A549 treated with AZD2906 at 1 μM for 4 hours (cell line): ENCODE results near the gene GLIPR1L1. TPM values are rescaled to one million over a fixed set of nuclear protein-coding genes. Genes with fewer than 3 reads are reported as not detected.

Source experiments
- total RNA-seq: library from RNA; stranded (reverse); fragments of 200-300 nt; extraction: Qiagen RNA extraction; gene quantifications from 5 replicates; pipeline ENCODE4 v1.2.3, GENCODE V29; 2022

GLIPR1L1 gene
- total RNA-seq: not detected in 5 replicates

GRCh38 chr12:75334384-75335030 lies at the start of gene GLIPR1L1:
Gene GLIPR1L1 (plus strand): TSS chr12:75334670. CDS start chr12:75334729, 59 bp downstream.

DNA sequence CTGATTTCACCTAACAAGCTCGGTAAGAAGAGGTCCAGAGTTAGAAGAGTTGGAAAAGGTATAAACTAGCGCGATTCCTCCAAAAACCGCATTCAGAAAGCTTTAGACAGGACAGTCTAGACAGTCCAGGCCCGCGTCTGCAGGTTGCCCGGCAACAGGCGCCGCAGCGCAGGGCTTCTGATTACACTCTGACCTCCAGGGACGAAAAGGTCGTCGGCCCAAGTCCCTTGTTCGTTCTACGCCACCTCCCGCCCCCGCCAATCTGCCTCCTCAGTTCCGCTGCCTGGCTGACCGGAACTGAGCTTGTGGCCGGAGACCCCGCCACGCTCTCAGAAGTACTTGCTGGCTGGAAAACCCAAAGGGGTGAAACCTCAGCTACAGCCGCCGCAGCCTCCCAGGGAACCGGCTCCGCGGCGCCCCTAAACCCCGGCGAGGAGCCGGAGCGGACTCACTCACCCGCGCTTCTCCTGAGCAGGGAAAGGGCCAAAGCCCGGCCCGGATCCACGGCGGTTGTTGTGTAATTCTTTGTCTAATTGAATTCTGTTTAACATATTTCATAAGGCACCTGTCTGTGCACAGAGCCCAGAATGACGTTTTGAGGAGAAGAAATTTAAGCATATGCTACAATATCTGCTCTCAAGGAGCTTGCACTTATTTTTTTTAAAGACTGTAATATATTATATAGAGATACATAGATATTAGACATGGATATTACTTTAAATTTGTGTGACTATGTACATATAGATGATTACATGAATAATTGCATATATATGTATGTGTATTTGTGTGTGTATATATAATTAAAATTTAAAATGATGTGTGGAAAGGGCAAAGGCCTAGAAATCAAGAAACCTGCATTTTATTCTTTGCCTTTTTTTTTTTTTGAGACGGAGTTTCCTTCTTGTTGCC lies 4.3 kb upstream of the GLIPR1L1 start, which contains the start of gene CAPS2:
TSS of gene CAPS2 (minus strand) at position 407 of the 909 bp plus-strand sequence. CDS start 3,826 bp downstream, outside the sequence.

GRCh38 chr12:75390899-75391538 lies 56.5 kb downstream of the GLIPR1L1 start, which contains the start of gene GLIPR1L2:
Gene GLIPR1L2 (plus strand): TSS chr12:75391089. CDS start chr12:75391117, 28 bp downstream.

Other genes with a start within 250 kb of the GLIPR1L1 start
- not detected in 5 replicates for gene KCNC2, start 124.8 kb upstream of the GLIPR1L1 start, total RNA-seq
- gene CAPS2, start 4.3 kb upstream of the GLIPR1L1 start, total RNA-seq: 0.99 to 2.3 TPM (median 1.5 TPM) in 5 replicates
- 0.14 to 0.24 TPM (median 0.17 TPM) in 4 of 5 replicates, not detected in the other for gene GLIPR1L2, start 56.4 kb downstream of the GLIPR1L1 start, total RNA-seq
- 20.4 to 29.9 TPM (median 27.1 TPM) in 5 replicates for gene GLIPR1, start 146.1 kb downstream of the GLIPR1L1 start, total RNA-seq
- gene KRR1, start 176.9 kb downstream of the GLIPR1L1 start, total RNA-seq: 47.6 to 82.7 TPM (median 52.7 TPM) in 5 replicates